GM21619 (cell line): ENCODE results near the gene PPP1R13B.
A peak's percentile ranks its signal among the peaks of the same experiment; 100 is the strongest.

Experiments
- ATAC-seq: cut with Tn5 transposase; IDR thresholded peaks from one replicate; pipeline ENCODE4 v1.9.1; 2021; ENCODE audit not compliant: unreplicated experiment

Gene PPP1R13B

DNA sequence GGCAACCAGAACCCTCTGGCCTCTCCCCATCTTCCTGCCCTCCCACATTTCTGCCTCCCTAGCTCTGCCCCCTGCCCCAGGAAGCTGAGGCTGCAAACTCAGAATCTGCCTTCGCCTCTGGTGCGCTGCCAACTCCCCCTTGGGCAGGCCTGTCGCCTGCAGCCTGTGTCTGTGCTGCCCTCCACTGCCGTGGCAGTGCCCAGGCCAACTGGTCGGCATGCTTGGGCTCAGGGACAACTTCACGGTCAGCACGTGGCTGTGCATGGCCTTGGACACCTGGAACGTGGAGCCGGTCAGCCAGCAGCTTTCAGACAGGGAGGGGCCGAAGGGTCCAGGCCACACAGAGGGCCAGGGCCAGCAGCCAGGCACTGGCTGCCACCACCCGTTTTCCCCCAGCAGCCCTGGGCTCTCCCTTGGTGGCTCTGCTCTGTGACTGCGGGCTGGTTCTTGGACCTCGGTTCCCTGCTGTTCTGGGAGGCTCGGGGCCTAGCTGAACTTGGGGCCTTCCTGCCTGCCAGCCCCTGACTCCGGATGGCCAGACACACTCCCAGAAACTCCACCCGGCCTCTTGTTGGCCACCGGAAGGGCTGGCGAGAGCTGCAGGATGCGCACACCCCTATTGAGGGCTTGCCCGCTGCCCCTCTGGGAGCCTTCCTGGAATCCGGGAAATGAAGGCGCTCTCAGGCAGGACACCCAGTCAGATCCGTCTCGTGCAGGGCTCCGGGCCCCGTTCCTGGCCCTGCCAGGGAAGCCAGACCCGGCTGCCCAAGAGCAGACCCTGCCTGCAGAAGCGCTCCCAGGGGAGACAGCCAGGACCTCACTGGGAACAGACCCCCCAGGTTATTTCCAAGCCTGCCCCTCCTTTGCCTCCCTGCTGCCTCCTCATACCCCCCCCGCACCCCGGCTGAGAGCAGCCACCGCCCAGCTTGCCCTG, 34.2 kb upstream of the PPP1R13B start:
- no peak for ATAC-seq

DNA sequence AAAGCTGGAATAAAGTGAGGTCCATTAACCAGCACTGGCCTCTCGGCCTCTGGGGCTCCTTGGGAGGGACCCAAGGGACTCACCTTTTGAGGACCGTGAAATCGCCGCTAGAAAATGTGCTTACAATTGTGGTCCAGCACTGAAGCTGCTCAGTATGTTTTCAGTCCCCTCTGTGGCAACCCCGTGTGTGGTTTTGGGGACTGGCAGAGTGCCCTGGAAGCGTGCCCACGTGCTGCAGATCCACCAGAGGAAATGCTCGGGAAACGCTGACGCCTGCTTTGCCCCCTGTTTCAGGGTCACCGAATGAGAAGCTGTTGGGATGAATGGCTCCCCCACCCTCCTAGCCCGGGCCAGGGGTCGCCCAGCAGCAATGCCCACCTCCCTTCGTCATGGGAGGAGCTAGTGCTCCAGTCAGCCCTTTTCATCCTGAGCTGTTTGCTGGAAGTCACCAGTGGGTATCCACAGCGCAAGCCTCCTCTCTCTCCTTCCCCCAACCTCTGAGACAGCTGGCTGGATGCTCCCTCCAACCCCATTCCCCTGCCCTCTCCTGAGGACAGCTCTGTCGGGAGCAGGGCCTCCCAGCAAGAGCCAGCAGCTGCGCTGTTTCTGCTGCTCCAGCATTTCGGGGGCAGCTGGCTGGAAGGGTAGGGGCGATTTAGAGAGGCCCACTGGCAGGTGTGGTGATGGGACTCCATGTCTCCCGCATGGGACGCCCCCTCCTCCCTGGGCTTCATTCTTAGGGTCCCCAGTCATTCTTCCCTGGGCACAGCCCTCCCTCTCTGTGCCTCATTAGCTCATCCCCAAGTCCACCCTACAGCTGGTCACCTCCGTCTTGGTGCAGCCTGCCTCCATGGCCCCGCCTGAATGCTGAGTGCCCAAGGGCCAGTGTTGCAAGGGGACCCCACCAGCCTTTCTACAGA, 33.2 kb upstream of the PPP1R13B start:
- ATAC-seq = no peak

DNA sequence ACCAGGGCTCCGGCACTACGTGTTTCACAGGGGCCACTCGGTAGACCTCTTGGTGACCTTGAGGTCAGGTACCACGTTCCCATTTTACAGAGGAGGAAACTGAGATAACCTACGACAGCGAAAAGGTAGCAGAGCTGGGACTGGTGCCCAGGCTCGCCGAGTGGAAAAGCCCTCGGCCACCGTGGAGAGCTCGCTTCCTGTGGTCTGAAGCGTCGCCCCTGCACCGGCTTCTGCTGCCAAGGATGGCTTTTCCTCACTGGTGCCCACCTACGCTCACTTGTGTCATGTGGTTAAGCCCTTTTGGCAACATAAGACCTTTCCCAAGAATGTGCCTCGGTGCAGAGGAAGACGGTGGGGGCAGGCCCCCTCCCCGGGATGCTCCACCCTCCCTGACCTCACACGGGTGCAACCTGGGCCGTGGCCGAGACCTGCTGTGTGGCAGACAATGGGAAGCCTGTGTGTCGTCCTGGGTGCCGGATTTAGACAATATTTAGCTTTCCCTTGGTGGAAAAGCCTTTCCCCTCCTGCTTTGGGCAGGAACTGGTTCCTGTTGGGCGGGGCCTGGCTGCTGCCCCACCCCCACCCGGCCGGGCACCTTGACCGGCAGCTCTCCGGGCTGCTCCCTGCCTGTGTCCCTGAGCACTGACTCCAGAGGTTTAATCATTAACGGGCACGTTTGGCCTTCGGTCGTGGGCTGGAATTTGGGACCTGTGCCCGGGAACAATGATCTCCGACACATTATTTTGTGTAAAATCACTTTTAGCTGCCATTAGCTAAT, 32.4 kb upstream of the PPP1R13B start:
- no peak for ATAC-seq

DNA sequence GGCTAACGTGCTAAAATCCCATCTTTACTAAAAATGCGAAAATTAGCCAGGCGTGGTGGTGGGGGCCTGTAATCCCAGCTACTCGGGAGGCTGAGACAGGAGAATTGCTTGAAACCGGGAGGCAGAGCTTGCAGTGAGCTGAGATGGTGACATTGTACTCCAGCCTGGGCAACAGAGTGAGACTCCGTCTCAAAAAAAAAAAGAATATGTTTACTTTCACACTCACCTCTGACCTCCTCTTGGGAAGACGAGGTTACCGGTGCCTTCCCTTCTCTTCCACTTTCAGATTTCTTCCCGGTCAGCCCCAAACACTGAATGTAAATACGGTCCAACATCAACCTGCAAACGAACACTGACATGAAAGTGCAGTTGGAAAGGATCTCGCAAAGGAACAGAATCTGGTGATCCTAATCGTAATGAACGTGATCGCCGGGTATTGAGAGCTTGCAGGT, 31.8 kb upstream of the PPP1R13B start:
- ATAC-seq = no peak

DNA sequence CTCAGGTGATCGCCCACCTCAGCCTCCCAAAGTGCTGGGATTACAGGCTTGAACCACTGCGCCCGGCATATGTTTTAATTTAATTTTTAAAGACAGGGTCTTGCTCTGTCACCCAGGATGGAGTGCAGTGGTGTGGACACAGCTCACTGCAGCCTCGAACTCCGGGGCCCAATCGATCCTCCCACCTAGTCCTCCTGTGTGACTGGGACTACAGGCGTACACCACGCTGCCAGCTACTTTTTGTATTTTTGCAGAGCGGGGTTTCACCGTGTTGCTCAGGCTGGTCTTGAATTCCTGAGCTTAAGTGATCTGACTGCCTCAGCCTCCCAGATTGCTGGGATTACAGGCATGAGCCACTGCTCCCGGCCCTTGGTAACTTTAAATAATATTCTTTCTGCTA, 30.8 kb upstream of the PPP1R13B start:
- no peak for ATAC-seq

DNA sequence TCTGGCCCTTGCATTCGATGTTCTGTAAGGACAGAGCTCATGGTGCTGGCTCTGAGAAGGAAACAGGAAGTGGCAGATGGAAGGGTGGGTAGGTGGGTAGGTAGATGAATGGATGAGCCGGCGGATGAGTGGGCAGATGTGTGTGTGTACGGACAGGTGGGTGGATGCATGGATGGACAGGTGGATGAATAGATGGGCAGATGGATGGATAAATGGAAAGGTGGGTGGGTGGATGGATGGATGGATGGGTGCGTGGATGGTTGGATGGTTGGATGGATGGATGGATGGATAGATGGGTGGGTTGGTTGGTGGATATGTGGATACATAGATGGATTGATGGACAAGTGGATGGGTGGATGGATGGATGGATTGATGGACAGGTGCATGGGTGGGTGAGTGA, 27.6 kb upstream of the PPP1R13B start:
- no peak for ATAC-seq

DNA sequence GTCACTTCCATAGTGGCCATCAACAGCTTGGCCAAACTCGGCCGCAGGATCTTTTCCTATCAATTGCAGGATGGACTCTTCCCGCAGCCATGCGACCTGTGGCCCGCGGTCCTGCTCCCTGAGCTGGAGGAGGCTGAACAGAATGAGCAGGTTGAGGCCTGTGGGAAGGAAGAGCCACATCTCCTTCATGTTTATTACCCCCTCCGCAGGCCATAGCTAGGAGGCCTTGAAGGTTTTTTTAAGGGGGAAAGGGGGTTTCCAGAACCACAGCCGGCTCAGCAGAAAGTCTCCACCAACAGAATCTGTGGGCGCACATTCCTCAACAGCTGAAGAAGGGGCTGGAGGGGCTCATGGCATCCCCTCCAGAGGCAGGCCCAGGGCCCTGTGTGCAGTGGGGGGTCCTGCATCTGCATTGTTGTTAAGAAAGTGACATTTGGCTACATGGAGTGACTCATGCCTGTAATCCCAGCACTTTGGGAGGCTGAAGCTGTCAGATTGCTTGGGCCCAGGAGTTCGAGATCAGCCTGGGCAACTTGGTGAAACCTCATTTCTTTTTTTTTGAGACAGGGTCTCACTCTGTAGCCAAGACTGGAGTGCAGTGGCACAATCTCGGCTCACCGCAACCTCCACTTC, 25.2 kb upstream of the PPP1R13B start:
- ATAC-seq = peak; percentile 13

DNA sequence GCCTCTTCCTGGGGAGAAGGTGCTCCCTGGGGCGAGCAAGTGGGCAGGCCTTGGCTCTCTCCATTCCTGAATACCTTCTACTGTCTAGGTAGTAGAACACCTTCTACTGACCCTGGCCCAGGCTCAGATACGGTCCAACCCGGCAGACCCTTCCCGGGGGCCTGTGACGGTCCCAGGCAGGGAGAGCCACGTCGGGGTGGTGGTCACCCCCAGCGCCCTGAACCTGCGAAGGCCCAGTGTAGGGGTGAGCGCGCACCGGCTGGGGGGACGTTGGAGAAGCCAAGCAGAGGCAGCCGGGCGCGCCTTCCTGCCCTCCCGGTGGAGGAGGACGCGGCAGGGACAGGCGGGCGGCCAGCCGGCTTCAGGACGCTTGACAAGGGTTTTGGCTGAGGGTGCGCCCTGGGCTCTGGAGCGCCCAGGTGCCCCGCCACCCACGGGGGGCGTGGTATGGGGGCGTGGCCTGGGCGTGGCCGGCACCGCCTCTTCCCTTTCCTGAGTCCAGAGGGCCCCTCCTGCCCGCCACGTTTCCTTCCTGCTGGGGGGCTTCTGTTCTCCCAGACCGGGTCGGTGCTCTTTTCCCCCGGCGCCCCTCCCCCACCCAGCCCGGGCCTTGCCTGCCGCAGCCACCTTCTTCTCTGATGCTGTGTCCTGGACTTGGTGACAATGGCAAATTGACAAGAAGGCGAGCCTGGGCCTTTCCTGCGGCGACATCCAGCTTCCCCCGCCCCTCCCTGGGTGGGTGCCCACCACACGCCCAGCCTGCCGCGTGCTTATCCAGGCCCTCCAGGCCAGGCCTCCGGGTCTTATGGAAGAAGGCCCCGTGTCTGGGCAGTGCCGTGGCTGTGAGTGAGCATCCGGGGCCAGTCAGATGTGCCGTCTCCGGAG, 24.5 kb upstream of the PPP1R13B start:
- ATAC-seq = peak; percentile 88

DNA sequence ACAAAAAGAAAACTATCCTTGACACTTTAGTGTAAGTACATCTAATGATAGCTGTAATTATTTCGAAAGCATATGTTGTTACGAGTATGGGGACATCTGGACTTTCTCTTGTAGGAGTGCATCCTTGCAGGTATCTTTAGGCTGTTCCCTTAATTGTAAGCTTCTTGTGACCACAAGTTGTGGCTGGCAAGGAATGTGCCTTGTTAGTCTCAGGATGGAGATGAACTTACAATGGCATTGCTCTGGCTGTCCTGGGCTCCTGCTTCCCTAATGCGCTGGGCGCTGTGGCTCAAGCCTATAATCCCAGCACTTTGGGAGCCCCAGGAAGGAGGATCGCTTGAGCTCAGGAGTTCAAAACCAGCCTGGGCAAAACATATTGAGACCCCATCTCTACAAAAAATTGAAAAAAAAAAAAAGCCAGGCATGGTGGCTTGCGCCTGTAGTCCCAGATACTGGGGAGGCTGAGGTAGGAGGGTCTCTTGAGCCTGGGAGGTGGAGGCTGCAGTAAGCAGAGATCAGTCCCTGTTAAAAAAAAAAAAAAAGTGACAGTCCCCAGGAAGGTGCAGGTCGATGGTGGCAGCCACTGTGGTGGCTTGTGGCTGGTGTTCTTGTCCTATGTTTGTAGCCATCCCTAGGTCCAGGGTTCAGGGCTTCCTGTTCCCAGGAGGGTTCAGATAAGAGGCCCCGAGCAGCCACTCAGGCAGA, 23.7 kb upstream of the PPP1R13B start:
- no peak for ATAC-seq

DNA sequence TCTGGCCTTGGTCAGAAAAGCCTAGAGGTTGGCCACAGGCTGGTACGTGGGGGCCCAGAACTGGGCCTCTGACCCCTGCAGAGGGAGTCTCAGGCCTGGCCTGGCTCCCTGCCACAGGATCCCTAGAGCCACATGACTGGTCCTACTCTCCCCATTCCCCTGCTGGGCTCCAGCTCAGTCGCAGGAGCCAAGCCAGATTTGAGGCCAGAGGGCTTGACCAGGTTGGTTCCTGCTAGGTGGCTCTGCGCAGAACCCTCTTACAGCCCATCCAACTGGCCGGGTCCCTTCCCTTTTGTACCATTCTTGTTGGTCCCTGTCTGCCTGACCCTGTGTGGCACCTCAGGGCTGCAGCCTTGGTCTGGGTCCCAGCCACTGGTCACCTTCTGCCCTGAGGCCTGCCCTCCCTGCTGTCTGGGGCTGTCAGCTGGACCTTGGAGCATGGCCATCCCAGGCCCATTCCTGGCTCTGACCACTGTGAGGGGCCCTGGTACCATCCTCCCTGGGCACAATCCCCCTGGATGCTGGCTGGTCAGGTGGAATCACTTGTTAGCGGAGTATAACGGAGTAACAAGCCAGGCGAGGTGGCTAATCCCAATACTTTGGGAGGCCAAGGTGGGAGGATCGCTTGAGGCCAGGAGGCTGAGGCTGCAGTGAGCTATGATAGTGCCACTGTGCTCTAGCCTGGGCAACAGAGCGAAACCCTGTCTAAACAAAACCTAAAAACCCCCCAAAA, 22.9 kb upstream of the PPP1R13B start:
- no peak for ATAC-seq

DNA sequence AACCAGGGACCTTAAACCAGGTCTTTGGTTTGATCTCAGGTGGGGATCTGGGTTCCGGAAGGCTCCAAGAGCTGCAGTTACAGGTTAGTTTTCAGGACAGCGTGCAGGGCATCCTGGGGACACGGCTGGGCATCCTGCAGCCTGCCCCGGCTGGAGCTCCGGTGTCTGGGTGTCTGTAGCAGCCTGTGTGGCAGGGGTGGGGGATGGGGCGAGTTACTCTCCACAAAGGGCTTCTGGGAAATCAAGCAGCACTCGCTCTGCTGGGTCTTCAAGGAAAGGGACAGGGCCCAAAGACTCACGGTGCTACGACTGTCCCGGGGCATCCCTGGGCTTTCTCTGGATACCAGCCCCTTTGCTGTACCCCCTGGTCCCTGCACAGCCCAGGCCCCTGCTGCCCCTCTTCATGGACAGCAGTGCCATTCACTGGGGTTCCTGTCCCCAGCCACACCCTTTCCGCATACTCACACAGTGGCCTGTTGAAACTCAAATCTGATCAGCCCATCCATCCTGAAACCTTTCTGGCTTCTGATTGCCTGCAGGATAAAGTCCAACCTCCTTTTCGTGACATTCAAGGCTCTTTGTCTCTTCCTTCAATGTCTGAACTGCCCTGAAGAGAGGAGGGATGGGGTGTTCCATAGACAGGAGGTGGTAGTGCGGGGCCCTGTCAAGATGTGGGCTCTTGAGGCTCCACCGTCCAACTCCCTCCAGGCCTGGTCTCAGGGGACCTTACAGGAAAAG, 22.2 kb upstream of the PPP1R13B start:
- no peak for ATAC-seq

DNA sequence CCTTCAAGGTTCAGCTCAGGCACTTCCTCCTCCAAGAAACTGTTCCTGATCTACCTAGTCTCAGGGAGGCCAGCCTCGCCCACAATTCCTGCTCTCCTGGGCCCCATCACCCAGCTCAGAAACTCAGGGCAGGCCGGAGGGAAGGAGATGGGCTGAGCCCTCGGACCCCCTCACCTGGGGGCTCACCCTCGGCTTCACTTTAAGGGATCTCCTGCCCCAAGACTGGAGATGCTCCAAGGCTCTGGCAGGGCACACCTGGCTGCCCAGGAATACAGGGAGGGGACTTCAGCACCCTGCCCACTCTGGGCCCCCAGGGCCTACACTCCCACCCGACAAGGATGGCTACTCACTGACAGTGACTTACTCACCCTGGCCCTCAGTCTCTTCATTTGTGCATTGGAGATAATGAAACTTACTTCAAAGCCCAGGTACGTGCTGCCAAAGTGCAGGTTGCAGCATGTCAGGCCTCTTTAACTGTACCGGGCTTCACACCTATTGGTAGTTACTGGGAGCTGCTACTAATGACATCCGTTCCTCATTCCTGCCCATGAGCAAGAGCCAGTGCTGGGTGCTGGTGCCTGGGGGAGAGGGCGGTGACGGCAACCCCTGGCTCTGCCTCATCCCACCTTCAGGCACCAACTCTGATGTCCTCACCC, 21.0 kb upstream of the PPP1R13B start:
- no peak for ATAC-seq

DNA sequence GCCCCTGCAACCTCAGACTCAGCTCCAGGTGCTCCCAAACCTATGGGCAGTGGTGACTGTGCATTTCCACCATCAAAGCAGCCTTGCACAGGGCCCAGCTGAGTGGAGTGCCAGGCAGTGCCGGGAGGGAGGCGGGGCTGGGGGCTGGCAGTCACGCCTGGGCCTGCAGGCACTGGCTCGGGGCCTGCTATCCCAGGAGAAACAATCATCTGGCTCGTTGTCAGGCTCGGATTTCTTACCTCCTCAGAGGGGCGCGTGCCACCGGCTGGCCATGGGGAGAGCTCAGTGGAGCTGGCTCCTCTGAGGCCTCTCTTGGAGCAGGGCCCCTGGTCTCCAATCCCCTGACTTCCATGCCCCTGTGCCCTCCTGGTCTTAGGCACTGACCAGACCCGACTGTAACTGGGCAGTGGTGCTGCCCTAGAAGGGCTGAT, 20.2 kb upstream of the PPP1R13B start:
- ATAC-seq = no peak

DNA sequence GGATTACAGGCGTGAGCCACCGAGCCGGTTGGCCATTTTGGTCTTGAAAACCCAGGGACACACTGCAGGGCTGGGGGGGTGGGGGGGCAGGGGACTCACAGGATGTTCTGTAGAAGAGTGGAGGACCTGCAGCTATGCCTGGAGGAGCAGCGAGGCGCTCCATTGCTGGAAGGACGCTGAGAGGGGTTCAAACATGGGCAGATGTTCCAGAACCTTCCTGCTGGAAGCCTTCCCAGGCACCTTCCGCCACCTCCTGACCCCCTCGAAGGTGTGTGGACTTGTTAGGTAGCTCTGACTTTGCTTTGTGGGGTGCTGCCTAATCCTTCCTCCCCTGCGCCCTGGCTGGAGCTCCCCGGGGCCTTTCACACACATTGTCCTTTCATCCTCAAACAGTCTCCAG, 19.6 kb upstream of the PPP1R13B start:
- no peak for ATAC-seq

DNA sequence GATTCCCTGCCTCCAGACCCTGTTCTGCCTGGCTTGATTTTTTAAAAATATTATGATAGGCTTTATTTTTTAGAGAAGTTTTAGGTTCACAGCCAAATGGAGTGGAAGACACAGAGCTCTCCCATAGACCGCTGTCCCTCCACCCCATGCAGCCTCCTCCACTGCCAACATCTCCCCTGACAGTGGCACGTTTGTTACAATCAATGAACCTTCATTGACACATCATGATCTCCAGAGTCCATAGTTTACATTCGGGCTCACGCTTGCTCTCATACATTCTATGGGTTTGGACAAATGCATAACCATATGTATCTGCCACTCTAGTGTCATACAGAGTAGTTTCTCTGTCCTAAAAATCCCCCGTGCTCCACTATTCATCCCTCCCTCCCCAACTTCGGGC, 15.9 kb upstream of the PPP1R13B start:
- ATAC-seq = no peak

DNA sequence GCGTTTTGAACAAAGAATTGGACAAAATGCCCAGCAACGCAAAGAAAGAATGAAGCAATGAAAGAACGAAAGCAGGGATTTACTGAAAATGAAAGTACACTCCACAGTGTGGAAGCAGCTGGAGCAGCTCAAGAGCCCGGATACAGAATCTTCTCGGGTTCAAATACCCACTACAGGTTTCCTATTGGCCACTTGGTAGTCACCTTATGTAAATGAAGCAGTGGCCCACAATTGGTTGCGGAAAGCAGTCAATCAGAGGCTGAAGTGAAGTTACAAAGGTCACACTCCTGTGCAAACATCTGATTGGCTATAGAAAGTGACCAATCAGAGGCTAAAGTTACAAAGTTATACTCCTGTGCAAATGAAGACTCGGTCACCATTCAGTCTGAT, 15.0 kb upstream of the PPP1R13B start:
- no peak for ATAC-seq
